H7 (cell line): ENCODE results near the gene CTNNA3. TPM values are rescaled to one million over a fixed set of nuclear protein-coding genes. Genes with fewer than 3 reads are reported as not detected.

Experiments
- DNase-seq: peaks from one replicate; pipeline ENCODE4 v3.0.0; 2012
- H3K27me3 ChIP-seq: 2 replicates; pipeline ENCODE4 v1.6.0; 2011; ENCODE audit warnings: mild to moderate bottlenecking, low read length; ENCODE audit not compliant: control insufficient read depth, insufficient read depth
- H3K36me3 ChIP-seq: replicated peaks from 2 replicates; pipeline ENCODE4 v1.5.1; 2011; ENCODE audit warnings: low read length; ENCODE audit not compliant: control insufficient read depth, insufficient read depth
- H3K4me3 ChIP-seq: 2 replicates; pipeline ENCODE4 v1.5.1; 2011; ENCODE audit warnings: low read depth, mild to moderate bottlenecking, control low read depth, low read length, moderate library complexity; ENCODE audit not compliant: insufficient read depth
- total RNA-seq: library from RNA; depleted of rRNA; stranded (reverse); fragments of >200 nt; shearing (Covaris generic); gene quantifications from 2 replicates; pipeline ENCODE4 v1.2.3, GENCODE V29; 2014

Gene CTNNA3
- total RNA-seq, 1 experiment from 2014 or later, result 10.6 TPM

DNA sequence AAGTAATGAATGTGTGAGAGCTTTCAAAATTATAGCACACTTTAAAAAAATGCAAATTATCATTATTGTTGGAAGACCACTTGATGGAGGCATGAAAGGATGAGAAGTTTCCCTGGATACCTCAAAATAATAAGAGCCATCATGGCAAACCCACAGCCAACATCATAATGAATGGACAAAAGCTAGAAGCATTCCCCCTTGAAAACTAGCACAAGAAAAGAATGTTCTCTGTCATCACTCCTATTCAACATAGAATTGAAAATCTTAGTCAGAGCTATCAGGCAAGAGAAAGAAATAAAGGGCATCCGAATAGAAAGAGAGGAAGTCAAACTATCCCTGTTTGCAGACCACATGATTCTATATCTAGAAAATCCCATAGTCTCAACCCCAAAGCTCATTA lies 1657.4 kb downstream of the CTNNA3 start:
- H3K27me3 ChIP-seq, result no peaks in the 10 kb centered on the region
- no peak for DNase-seq
- H3K4me3 ChIP-seq, result no peak overlapping the region
- no peaks in the 10 kb centered on the region for H3K36me3 ChIP-seq

DNA sequence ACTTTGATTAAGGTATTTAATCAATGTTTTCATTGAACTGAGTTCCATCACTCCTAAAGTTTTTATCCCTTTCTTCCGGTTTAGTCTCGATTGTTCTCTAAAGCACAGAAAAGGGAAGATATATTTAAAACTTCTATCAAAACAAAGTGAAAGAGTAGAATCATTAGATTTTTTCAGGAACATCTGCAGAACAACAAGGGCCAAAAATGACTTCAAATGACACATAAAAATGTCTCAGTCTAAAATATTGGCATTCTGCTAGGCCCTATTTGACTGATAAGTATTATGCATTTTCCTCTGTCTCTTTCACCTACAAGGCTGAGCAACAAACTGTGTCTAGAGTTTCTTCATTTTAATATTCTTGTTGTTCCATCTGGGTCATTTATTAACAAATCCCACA lies 1669.7 kb downstream of the CTNNA3 start:
- H3K4me3 ChIP-seq, result no peak overlapping the region
- H3K36me3 ChIP-seq, result no peaks in the 10 kb centered on the region
- H3K27me3 ChIP-seq, result no peaks in the 10 kb centered on the region
- DNase-seq, result no peak

DNA sequence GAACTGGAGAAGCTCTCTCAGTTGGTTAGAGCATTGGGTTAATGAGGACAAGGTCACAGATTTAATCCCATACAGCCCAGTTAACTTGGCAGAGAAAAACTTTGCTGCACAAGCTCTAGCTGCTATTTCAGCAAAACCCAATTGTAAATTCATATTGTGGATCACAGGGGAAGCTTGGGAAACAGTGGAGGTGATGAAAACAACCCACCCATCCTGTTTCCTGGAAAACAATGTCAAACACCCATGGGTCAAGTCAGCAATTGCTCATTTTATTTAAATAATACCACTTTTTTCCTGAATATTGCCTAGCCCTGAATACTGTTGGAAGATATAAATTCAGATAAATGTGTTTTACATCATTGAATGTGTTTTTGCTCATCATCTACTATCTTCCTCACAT lies 1670.8 kb downstream of the CTNNA3 start:
- Histone ChIP-seq H3K4me3 (no peak overlapping the region), H3K36me3 (no peaks in the 10 kb centered on the region), H3K27me3 (no peaks in the 10 kb centered on the region)
- DNase-seq, result no peak

DNA sequence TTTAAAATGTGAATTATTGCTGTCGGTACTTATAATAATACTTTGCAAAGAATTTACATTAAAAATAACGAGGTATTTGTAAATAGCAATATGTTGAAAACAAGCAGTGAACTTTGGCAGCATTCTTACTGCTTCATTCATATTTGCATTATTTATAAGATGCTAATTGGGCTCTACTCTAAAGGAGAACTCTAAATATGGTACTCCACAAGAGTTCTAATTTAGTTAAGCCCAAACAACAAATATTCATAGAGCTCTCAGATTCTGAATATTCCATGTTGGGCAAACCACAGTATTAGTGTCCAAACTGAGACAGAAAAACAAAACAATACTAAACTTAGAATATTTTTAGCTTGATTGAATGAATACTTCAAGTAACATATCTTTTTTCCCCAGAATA lies 1674.6 kb downstream of the CTNNA3 start:
- H3K27me3 ChIP-seq, result no peaks in the 10 kb centered on the region
- no peak overlapping the region for H3K4me3 ChIP-seq
- no peak for DNase-seq
- H3K36me3 ChIP-seq, result no peaks in the 10 kb centered on the region

DNA sequence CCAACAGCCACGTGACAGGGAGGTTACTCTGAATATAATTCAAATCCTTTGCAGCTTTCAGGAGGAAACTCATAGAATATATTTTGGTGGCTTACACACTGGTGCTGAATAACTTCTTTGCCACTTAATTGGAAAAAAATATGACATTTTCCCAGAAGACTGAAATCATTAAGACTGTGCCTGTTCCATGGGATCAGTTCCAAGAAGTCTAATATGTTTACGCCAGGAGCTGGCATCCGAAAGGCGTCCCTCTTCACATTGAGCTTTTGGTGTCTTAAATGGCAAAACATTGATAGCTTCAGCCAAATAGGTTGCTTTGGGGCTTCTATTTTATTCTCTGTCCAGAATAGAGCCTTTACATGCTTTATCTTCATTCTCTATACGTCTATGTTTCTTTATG lies 1687.8 kb downstream of the CTNNA3 start:
- no peak for DNase-seq
- Histone ChIP-seq H3K4me3 (no peak overlapping the region), H3K36me3 (no peaks in the 10 kb centered on the region), H3K27me3 (no peaks in the 10 kb centered on the region)

DNA sequence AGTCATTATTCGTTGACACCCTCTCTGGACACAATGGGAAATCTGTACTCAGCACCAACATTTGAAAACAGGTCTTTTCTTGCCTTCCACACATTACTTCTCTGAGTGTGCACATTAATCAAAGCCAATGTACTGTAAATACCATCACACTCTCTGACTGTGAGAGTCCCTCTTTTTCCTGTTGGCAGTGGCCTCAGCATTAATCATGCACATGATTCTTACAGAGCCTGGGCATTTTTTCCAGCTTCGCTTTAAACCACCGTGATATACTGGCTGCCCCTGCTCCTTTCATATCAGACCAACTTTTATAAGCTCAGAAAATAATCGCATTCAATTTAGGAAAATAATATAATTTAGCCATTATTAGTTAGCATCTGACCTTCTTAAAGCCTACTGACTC lies 1689.6 kb downstream of the CTNNA3 start:
- no peaks in the 10 kb centered on the region for H3K27me3 ChIP-seq
- H3K36me3 ChIP-seq, result no peaks in the 10 kb centered on the region

DNA sequence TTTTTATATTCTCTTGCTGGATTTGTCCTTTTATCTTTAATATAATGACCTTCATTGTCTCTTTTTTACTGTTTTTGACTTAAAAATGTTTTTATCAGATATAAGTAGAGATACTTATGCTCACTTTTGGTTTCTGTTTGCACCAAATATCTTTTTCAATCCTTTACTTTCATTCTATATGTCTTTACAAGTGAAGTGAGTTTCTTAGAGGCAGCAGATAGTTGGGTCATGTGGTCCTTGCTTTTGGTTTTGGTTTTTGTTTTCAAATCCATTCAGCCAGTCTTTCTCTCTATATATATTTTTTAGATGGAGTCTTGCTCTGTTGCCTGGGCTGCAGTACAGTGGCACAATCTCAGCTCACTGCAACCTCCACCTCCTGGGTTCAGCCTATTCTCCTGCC lies 1702.5 kb downstream of the CTNNA3 start:
- Histone ChIP-seq H3K27me3 (no peaks in the 10 kb centered on the region), H3K36me3 (no peaks in the 10 kb centered on the region), H3K4me3 (no peak overlapping the region)
- DNase-seq, result no peak

More for the DNA sequence above, 1689.6 kb downstream of the CTNNA3 start:
- no peak for DNase-seq
- H3K4me3 ChIP-seq, result no peak overlapping the region

DNA sequence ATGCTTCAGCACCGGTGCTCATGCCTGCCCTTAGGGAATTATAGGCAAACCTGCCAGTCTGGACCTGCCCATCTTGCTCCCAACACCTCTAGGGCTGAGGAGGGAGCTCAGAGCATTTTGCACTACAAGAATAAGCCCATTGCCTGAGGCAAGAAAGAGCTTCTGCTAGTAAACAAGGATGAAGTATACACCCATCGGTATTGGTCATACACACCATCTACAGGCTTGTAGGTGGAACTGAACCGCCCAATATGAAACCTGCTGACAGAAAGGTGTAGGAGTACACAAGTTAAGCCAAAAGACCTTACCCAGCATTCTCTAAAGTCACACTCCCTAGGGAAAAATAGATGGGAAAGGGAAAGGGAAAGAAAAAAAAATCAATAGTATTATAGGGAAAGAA lies 1727.1 kb downstream of the CTNNA3 start:
- H3K36me3 ChIP-seq, result no peaks in the 10 kb centered on the region
- H3K4me3 ChIP-seq, result no peak overlapping the region
- no peaks in the 10 kb centered on the region for H3K27me3 ChIP-seq
- no peak for DNase-seq

DNA sequence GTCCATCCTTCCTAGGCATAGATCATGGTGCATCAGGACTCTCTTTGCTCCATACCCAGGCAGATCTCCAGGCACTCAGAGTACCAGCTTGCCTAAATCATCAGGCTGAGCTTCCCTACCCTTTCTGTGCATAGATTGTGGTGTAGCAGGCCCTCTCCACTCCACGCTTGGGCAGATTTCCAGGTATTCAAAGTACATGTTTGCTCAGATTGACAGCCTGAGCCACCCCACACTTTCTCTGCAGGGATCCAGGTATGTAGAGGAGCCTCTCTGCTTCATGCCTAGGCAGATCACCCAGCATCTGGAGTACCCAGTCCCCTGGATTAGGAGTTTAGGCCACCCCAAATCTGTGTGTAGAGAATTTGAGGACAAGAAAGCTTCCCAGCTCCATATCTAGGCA lies 1727.6 kb downstream of the CTNNA3 start:
- H3K36me3 ChIP-seq, result no peaks in the 10 kb centered on the region
- H3K27me3 ChIP-seq, result no peaks in the 10 kb centered on the region
- no peak overlapping the region for H3K4me3 ChIP-seq
- DNase-seq, result no peak

DNA sequence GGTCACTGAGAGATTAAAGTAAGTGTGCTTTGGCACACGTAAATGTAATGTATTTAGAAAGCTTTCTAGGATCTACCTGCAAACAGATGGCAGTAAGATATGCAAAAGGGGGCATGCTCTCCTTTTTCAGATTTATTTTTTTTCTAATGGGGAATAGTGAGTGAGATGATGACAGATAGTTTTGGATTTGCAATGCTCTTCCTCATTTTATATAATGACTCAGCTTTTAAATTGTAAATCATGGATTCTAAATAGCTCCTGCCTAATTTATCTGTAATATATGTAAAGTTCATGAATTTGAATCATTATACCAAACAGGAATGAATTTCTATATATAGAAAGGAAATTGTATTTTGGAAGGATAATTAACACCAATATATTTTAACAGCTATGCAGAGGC lies 1731.8 kb downstream of the CTNNA3 start:
- Histone ChIP-seq H3K4me3 (no peak overlapping the region), H3K27me3 (no peaks in the 10 kb centered on the region), H3K36me3 (no peaks in the 10 kb centered on the region)
- DNase-seq, result no peak

DNA sequence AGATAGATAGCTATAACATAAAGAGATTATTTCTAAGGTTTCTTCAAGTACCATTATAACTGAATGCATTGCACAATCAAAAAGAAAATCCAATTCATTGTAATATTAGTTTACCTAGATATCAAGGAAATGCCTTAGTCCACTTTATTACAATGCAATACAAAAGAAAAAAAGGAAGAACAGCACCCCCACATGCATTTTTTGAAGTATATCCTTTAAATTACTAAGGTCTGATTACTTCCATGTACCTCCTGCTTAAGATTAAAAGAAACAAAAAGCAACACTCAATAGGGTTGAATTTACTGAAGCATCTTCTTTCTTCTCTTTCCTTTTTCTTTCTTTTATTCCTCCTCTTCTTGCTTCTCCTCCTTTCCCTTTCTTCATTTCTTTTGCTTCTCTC lies 1743.9 kb downstream of the CTNNA3 start:
- no peak for DNase-seq
- Histone ChIP-seq H3K4me3 (no peak overlapping the region), H3K36me3 (no peaks in the 10 kb centered on the region), H3K27me3 (no peaks in the 10 kb centered on the region)

DNA sequence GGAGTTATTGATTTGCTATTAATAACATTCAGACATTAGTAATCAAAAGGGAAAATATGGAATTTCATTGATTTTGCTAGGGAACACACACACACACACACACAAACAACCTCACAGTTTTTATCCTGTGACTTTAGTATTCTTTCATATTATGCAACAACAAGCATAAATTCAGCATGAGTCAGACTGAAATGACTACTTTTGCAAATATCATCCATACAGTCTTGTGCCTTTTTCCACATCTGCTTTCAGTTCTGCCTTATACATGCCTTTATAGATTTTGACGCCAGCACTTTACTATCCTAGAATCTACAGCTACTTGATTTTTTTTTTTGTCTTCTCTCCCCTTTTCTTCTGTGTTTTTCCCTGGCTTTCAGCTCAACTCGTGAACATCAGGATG lies 1745.9 kb downstream of the CTNNA3 start:
- Histone ChIP-seq H3K27me3 (no peaks in the 10 kb centered on the region), H3K36me3 (no peaks in the 10 kb centered on the region), H3K4me3 (no peak overlapping the region)
- no peak for DNase-seq

DNA sequence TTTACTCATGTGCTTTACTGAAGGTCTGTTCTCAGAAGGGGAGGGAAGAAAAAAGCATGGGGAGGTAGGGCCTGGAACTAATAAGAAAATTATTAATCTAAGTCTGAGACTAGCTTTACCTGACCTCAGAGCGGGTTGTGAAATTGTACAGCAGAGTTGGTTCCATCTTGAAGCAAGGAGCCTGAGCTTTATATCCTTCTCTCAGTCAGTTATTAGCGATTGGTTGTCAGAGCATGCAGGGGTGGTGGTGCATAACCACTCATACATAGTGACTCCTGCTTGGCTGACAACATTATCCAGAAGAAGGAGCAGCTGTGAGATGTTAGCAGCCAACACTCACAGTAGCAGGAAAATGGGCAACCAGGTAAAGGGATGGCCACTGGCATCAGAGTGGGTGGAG lies 1746.5 kb downstream of the CTNNA3 start:
- DNase-seq, result no peak
- Histone ChIP-seq H3K36me3 (no peaks in the 10 kb centered on the region), H3K27me3 (no peaks in the 10 kb centered on the region), H3K4me3 (no peak overlapping the region)

DNA sequence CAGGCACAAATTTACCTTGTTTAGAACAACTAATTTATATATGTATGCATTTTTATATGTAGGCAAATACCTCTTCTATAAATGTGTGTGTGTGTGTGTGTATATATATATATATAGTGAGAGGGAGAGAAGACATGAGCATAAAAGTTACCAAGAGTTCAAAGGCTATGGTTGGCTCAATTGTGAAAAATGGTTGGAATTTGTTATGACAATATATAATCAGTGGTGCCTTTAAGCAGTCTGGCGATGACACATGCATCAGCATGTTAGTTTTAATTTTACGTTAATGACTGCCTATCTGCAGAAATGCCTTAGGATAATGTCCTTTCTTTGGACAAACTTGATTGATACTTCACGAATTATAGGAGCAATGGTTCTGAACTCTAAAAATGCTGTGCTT lies 1750.9 kb downstream of the CTNNA3 start:
- Histone ChIP-seq H3K27me3 (no peaks in the 10 kb centered on the region), H3K36me3 (no peaks in the 10 kb centered on the region), H3K4me3 (no peak overlapping the region)
- DNase-seq, result no peak

DNA sequence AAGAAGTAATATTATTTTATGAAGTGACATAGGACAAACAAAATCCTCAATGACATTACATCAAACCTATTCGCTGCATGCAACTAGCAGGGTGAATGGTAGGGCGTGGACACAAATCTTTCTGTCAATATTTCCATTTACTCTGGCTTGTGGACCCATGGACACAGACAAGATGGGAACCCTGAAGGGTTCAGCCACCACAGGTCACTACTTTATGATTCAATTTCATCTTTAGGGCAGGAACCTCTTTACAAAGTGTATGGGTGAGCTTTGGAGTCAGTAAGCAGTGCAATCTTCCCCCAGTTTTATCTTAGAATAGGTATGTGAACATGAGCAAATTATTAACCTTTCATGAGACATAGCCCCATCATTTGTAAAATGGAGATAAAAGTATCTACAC lies 1752.5 kb downstream of the CTNNA3 start:
- Histone ChIP-seq H3K36me3 (no peaks in the 10 kb centered on the region), H3K4me3 (no peak overlapping the region), H3K27me3 (no peaks in the 10 kb centered on the region)
- DNase-seq, result no peak

DNA sequence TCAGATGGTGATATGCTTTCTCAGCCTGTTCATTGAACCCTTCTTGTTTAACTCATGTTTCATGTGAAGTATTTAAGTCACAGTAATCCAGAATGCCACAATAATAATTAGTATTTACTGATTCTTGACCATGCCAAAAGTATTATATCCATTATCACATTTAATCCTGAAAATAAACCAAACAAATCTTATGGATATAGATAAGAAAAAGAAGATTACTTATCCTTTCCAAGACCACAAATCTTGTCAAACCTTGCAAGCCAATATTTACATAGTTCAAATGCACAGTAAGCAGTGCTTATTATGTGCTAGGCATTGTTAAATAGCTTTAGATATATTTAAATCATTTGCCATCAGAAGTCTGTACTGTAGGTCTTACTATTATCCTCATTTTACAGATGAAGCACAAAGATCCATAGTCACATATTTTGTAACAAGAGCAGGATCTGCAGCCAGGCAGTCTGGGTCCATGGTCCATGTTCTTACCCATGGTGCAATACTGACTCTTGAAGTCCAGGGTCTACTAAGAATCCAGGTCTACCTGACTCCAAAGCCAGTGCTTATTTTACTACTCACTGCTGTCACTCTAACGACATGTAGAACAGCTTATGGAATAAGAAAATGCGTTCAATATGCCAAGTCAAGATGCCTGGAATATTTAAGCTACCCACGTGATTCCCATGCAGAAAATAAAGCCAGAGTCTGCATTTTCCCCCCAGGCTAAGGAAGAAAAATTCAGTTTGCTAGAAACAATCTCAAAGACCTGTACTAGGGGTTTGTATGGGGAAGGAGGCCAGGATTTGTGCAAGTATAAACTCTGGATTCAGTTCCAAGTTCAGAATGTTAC lies 1755.0 kb downstream of the CTNNA3 start:
- Histone ChIP-seq H3K27me3 (no peaks in the 10 kb centered on the region), H3K4me3 (no peak overlapping the region), H3K36me3 (no peaks in the 10 kb centered on the region)
- DNase-seq, result no peak
